CD4-positive, alpha-beta T cell treated with Interleukin-17A for 1 hour (primary cell): ENCODE data around the gene ARSK.
"Not testable (repeated sequence)": the region's sequence is repeated elsewhere in the genome, so short reads cannot be mapped to it uniquely, and the experiment has no call there.

Experiments
- DNase-seq: peaks from one replicate; pipeline ENCODE4 v3.0.0-alpha.2; 2020

The ARSK gene

GRCh38 chr5:95623706-95624105 lies 68.8 kb downstream of the ARSK start:
- DNase-seq, result no peak

- no peak for DNase-seq
Measured at GRCh38 chr5:95624368-95624767, 69.5 kb downstream of the ARSK start.

- DNase-seq, result no peak
Measured at GRCh38 chr5:95626701-95627100, 71.8 kb downstream of the ARSK start.

DNA sequence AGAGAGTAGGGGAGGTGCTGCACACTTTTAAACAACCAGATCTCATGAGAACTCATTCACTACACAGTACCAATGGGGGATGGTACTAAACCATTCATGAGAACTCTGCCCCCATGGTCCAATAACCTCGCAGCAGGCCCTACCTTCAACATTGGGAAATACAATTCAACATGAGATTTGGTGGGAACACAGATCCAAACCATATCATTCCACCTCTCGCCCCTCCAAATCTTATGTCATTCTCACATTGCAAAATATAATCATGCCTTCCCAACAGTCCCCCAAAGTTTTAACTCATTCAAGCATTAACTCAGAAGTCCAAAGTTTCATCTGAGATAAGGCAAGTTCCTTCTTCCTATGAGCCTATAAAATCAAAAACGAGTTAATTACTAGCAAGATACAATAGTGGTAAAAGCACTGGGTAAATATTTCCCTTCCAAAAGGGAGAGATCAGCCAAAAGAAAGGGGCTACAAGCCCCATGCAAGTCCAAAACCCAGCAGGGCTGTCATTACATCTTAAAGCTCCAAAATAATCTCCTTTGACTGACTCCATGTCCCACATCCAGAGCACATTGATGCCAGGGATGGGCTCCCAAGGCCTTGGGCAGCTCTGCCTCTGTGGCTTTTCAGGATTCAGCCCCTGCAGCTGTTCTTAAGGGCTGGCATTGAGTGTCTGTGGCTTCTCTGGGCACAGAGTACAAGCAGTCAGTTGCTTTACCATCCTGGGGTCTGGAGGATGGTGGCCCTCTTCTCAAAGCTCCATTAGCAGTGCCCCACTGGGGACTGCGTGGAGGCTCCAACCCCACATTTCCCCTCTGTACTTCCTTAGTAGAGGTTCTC lies 73.3 kb downstream of the ARSK start:
- DNase-seq, result no peak

DNA sequence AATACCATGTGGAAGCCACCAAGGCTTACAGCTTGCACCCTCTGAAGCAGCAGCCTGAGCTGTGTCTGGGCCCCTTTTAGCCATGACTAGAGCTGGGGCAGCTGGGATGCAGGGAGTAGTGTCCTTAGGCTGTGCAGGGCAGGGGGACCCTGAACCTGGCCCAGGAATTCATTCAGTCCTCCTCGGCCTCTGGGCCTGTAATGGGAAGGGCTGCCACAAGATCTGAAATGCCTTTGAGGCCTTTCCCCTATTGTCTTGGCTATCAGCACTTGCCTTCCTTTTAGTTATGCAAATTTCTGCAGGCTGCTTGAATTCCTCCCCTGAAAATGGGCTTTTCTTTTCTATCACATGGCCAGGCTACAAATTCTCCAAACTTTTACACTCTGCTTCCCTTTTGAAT lies 74.0 kb downstream of the ARSK start:
- no peak for DNase-seq

DNA sequence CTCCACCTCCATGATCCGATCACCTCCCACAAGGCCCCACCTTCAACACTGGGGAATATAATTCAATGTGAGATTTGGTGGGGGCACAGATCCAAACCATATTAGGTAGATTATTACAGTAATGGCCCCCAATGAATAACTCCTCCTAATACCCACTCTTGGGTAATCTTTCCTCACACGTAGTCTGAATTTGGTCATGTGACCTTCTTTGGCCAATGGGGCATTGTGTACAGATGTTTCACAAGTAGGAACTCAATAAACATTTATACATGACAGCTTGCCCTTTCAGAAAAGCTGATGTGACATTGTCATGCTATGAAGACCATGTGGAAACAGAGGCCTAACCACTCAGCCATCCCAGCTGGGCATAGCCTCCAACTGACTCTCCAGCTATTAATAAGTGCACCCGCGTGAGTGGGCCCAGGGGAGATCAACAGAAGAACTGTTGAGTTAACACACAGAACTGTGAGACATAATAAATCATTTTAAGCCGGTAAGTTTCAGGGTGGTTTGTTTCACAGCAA lies 75.6 kb downstream of the ARSK start:
- DNase-seq, result no peak

DNA sequence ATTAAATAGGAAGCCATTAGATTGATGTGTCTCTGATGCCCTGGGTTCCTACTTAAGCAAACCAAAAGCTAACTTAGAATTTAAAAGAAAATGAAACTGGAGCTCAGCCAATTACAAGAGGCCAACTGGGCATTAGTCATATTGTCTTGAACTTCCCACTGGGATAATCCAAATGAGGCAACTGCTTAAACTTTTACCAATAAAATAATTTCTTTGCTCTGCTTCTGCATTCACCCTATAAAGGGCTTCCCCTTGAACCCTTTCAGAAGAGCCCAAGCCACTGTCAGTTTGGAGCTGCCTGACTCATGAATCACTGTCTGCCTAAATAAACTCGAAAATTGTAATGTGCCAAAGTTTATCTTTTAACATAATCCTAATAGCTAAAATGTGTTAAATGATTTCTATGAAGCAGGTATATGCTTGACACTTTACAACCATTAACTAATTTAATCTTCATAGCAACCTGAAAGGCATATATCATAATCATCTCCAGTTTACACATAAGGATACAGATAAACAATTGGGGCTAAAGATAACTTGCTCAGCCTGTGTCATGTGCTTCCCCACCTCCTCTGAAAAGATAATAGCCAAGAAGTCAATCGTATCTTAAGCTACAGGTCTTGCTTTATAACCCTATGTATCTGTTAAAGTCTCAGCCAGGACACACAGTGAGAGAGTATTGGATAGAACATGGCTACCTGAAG lies 76.5 kb downstream of the ARSK start:
- DNase-seq, result no peak

- peak; percentile 87 for DNase-seq
Measured at GRCh38 chr5:95631991-95632675, 77.2 kb downstream of the ARSK start.

- DNase-seq, result not testable (repeated sequence)
Measured at GRCh38 chr5:95632942-95633341, 78.0 kb downstream of the ARSK start.

DNA sequence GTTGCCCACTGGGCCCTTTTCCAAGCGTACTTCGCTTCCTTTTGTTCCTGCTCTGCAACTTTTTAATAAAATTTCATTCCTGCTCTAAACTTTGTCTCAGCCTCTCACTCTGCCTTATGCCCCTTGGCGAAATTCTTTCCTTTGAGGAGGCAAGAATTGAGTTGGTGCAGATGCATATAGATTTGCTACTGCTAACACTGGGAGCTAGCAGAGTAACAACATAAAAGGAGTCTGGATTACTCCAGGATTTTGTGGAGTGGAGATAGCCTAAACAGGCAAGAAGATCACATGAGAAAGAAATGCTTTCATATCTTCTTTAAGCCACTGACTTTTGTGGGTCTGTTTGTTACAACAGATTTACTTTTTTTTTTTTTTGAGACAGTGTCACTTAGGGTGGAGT lies 78.8 kb downstream of the ARSK start:
- DNase-seq, result no peak

- DNase-seq, result no peak
Measured at GRCh38 chr5:95634081-95634480, 79.2 kb downstream of the ARSK start.

DNA sequence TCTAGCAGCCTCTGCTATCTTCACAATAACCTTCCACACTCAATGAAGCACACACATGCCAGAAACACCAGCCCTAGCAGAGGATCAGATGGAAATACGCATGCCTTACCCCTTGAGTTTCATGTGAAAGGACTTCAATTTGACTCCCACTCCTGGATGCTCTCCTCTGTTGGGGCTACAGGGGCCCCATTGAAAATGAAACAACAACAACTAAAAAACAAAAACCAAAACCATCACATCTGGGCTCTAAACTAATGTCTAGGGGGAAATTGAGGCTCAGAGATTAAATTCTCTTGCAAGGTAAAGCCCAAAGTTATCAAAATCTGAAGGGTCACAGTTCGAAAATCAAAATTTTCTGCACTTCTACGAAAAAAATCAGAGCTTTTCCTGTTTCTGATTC lies 83.7 kb downstream of the ARSK start:
- no peak for DNase-seq

GRCh38 chr5:95641741-95642220 lies 86.9 kb downstream of the ARSK start:
- no peak for DNase-seq

GRCh38 chr5:95643152-95643551 lies 88.3 kb downstream of the ARSK start:
- no peak for DNase-seq

- peak; percentile 76 for DNase-seq
Measured at GRCh38 chr5:95644351-95645042, 89.6 kb downstream of the ARSK start.

- not testable (repeated sequence) for DNase-seq
Measured at GRCh38 chr5:95646226-95646568, 91.3 kb downstream of the ARSK start.

GRCh38 chr5:95646569-95647431 lies 91.9 kb downstream of the ARSK start, which contains the start of gene RFESD:
Gene RFESD, plus strand, starts transcription at chr5:95646777. Its CDS starts 5,495 bp downstream, at chr5:95652272.
- peak; percentile 94 for DNase-seq

- peak; percentile 10 for DNase-seq
Measured at GRCh38 chr5:95647886-95648860, 93.3 kb downstream of the ARSK start.

- no peak for DNase-seq
Measured at GRCh38 chr5:95649274-95649673, 94.4 kb downstream of the ARSK start.

DNA sequence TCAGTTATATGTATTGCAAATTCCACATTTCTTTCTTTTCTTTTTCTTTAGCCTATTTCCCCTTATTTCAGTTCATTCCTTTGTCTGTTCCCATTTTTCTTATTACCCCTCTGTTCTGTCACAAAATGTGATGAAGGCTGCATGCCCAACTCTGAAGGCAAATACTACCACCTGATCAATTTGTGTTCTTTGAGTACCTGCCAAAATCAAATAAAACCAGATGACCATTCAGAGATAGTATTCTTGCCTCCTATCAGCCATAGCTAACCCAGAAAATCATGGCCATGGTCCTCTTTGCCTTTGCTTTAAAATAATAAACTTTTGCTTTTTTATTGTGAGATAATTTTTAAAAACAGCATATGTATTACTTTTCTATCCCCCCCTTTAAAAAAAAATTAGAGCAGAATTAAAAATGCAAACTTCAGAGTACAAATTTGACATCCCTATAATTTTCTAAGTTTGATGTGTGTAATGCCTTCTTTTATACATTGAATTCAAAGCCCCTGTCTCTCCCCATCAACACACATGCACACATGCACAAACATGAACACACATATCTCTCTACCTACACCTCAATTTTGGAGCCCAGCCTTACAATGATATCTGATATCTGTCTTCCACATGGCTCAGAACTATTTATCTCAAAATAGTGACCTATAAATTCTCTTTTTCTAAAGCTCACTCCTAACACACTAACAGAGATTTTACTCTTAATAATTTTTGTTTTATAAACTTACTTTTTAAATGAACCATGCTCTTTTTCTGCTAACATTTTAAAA lies 95.1 kb downstream of the ARSK start:
- DNase-seq, result no peak
